ENCODE measurements around the gene STH. TPM values are rescaled to one million over a fixed set of nuclear protein-coding genes. Genes with fewer than 3 reads are reported as not detected.

The STH gene
- total and polyA plus RNA-seq, 12 donors = not detected

DNA sequence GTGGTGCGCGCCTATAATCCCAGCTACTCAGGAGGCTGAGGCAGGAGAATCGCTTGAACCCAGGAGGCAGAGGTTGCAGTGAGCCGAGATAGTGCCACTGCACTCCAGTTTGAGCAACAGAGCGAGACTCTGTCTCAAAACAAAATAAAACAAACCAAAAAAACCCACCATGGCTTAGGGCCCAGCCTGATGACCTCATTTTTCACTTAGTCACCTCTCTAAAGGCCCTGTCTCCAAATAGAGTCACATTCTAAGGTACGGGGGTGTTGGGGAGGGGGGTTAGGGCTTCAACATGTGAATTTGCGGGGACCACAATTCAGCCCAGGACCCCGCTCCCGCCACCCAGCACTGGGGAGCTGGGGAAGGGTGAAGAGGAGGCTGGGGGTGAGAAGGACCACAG lies 1.4 kb upstream of the STH start:
- 79 to 89% (median 81%) methylated on average over 9 of the region's 9 CpGs for WGBS, 4 donors
- intact Hi-C loops (cut with DNase I) = no loop called here
- H3K4me3 ChIP-seq = no peak overlapping the region
- no peak overlapping the region for H3K27ac ChIP-seq
- no peak for DNase-seq
- no peaks in the 10 kb centered on the region for H3K36me3 ChIP-seq (replicated peaks in 1 of 2)
- TF ChIP-seq, protein P1, sequence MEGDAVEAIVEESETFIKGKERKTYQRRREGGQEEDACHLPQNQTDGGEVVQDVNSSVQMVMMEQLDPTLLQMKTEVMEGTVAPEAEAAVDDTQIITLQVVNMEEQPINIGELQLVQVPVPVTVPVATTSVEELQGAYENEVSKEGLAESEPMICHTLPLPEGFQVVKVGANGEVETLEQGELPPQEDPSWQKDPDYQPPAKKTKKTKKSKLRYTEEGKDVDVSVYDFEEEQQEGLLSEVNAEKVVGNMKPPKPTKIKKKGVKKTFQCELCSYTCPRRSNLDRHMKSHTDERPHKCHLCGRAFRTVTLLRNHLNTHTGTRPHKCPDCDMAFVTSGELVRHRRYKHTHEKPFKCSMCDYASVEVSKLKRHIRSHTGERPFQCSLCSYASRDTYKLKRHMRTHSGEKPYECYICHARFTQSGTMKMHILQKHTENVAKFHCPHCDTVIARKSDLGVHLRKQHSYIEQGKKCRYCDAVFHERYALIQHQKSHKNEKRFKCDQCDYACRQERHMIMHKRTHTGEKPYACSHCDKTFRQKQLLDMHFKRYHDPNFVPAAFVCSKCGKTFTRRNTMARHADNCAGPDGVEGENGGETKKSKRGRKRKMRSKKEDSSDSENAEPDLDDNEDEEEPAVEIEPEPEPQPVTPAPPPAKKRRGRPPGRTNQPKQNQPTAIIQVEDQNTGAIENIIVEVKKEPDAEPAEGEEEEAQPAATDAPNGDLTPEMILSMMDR (IDR thresholded peaks at IDR 0.05) = no peak
- no peak for TF ChIP-seq POLR2A (IDR thresholded peaks at IDR 0.05)
- H3K9me3 ChIP-seq (replicated peaks in 1 of 3) = no peaks in the 10 kb centered on the region
- H3K27me3 ChIP-seq = no peaks in the 10 kb centered on the region
- H3K4me1 ChIP-seq (replicated peaks in 1 of 2) = peaks cover 0 to under 1% of the 10 kb centered on the region in 2 donors

GRCh38 chr17:45999900-46000290 lies 845 bp downstream of the STH start:
- Histone ChIP-seq H3K9me3 (replicated peaks in 1 of 3) (no peaks in the 10 kb centered on the region), H3K36me3 (replicated peaks in 1 of 2) (no peaks in the 10 kb centered on the region), H3K4me3 (no peak overlapping the region), H3K4me1 (replicated peaks in 1 of 2) (peaks cover 0 to 14% of the 10 kb centered on the region in 2 donors), H3K27me3 (no peaks in the 10 kb centered on the region), H3K27ac (no peak overlapping the region)
- WGBS, 4 donors = 81 to 92% (median 84%) methylated on average over 9 of the region's 9 CpGs
- DNase-seq = no peak
- TF ChIP-seq, protein P1 (IDR thresholded peaks at IDR 0.05) = no peak
- TF ChIP-seq POLR2A (IDR thresholded peaks at IDR 0.05) = no peak
- intact Hi-C loops (cut with DNase I) = loop anchor here (5.0 kb wide), 3 partner anchors 42 to 212 kb away; no protein-coding TSS in a partner anchor

DNA sequence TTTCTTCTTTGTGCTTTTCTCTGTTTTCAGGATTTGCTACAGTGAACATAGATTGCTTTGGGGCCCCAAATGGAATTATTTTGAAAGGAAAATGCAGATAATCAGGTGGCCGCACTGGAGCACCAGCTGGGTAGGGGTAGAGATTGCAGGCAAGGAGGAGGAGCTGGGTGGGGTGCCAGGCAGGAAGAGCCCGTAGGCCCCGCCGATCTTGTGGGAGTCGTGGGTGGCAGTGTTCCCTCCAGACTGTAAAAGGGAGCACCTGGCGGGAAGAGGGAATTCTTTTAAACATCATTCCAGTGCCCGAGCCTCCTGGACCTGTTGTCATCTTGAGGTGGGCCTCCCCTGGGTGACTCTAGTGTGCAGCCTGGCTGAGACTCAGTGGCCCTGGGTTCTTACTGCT lies 1.2 kb downstream of the STH start:
- Histone ChIP-seq H3K9me3 (replicated peaks in 1 of 3) (no peaks in the 10 kb centered on the region), H3K36me3 (replicated peaks in 1 of 2) (no peaks in the 10 kb centered on the region), H3K4me3 (no peak overlapping the region), H3K27me3 (no peaks in the 10 kb centered on the region), H3K27ac (no peak overlapping the region), H3K4me1 (replicated peaks in 1 of 2) (peaks cover 0 to 14% of the 10 kb centered on the region in 2 donors)
- WGBS, 4 donors = 73 to 92% (median 82%) methylated on average over 6 to 7 of the region's 7 CpGs
- intact Hi-C loops (cut with DNase I) = loop anchor here (5.0 kb wide), 3 partner anchors 42 to 212 kb away; no protein-coding TSS in a partner anchor
- TF ChIP-seq POLR2A (IDR thresholded peaks at IDR 0.05) = no peak
- TF ChIP-seq, protein P1 (IDR thresholded peaks at IDR 0.05) = no peak
- no peak for DNase-seq

DNA sequence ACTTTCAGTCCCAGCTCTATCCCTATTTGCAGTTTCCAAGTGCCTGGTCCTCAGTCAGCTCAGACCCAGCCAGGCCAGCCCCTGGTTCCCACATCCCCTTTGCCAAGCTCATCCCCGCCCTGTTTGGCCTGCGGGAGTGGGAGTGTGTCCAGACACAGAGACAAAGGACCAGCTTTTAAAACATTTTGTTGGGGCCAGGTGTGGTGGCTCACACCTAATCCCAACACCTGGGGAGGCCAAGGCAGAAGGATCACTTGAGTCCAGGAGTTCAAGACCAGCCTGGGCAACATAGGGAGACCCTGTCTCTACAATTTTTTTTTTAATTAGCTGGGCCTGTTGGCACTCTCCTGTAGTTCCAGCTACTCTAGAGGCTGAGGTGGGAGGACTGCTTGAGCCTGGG lies 1.7 kb downstream of the STH start:
- Histone ChIP-seq H3K4me3 (no peak overlapping the region), H3K9me3 (replicated peaks in 1 of 3) (no peaks in the 10 kb centered on the region), H3K36me3 (replicated peaks in 1 of 2) (no peaks in the 10 kb centered on the region), H3K27me3 (no peaks in the 10 kb centered on the region), H3K27ac (no peak overlapping the region), H3K4me1 (replicated peaks in 1 of 2) (peaks cover 0 to 14% of the 10 kb centered on the region in 2 donors)
- TF ChIP-seq POLR2A (IDR thresholded peaks at IDR 0.05) = no peak
- TF ChIP-seq, protein P1 (IDR thresholded peaks at IDR 0.05) = no peak
- 87 to 100% (median 97%) methylated on average over 1 to 2 of the region's 2 CpGs for WGBS, 4 donors
- DNase-seq = no peak
- intact Hi-C loops (cut with DNase I) = loop anchor here (5.0 kb wide), 3 partner anchors 42 to 212 kb away; no protein-coding TSS in a partner anchor

All from adrenal gland (tissue), 12 donors.